ENCODE data around the gene PKNOX2.

Gene PKNOX2

GRCh38 chr11:125164422-125165110, at the start of gene PKNOX2:
TSS of gene PKNOX2 (plus strand) at chr11:125164751. CDS start at chr11:125351306, 186,555 bp downstream.
- Mint-ChIP-seq H3K4me1 (ENCODE audit: low read depth) (peaks cover 24% of the 10 kb centered on the region), H3K9me3 (no peaks in the 10 kb centered on the region), H3K4me3 (peak within 1 kb of the TSS; percentile 94), H3K27ac (peak within 1 kb of the TSS; percentile 52), H3K36me3 (ENCODE audit: low read depth) (no peaks in the 10 kb centered on the region), H3K27me3 (peaks cover 86% of the 10 kb centered on the region)
- intact Hi-C loops (cut with micrococcal nuclease): loop anchor here (10.0 kb wide), 1 partner anchor 190 kb away; no protein-coding TSS in a partner anchor

GRCh38 chr11:125117429-125117828, 47.1 kb upstream of the PKNOX2 start:
- no peaks in the 10 kb centered on the region for H3K36me3 Mint-ChIP-seq (ENCODE audit: low read depth)
- H3K9me3 Mint-ChIP-seq: no peaks in the 10 kb centered on the region
- no peak overlapping the region for H3K4me3 Mint-ChIP-seq
- peaks cover 16% of the 10 kb centered on the region for H3K27me3 Mint-ChIP-seq
- H3K27ac Mint-ChIP-seq: no peak overlapping the region
- H3K4me1 Mint-ChIP-seq (ENCODE audit: low read depth): peaks cover under 1% of the 10 kb centered on the region
- intact Hi-C loops (cut with micrococcal nuclease): no loop called here

GRCh38 chr11:125123194-125123946, 41.2 kb upstream of the PKNOX2 start:
- intact Hi-C loops (cut with micrococcal nuclease): no loop called here
- no peaks in the 10 kb centered on the region for H3K36me3 Mint-ChIP-seq (ENCODE audit: low read depth)
- H3K4me3 Mint-ChIP-seq: peak overlapping the region; percentile 58
- peaks cover 18% of the 10 kb centered on the region for H3K27me3 Mint-ChIP-seq
- no peaks in the 10 kb centered on the region for H3K9me3 Mint-ChIP-seq
- H3K27ac Mint-ChIP-seq: peak overlapping the region; percentile 89
- peaks cover 21% of the 10 kb centered on the region for H3K4me1 Mint-ChIP-seq (ENCODE audit: low read depth)

GRCh38 chr11:125123947-125124617, 40.5 kb upstream of the PKNOX2 start:
- H3K36me3 Mint-ChIP-seq (ENCODE audit: low read depth): no peaks in the 10 kb centered on the region
- peaks cover 21% of the 10 kb centered on the region for H3K4me1 Mint-ChIP-seq (ENCODE audit: low read depth)
- H3K9me3 Mint-ChIP-seq: no peaks in the 10 kb centered on the region
- intact Hi-C loops (cut with micrococcal nuclease): loop anchor here (1.0 kb wide), 1 partner anchor 13 kb away; the partner anchor contains the start of gene TMEM218
- peak overlapping the region; percentile 58 for H3K4me3 Mint-ChIP-seq
- H3K27me3 Mint-ChIP-seq: peaks cover 18% of the 10 kb centered on the region
- H3K27ac Mint-ChIP-seq: peak overlapping the region; percentile 89

- peaks cover 22% of the 10 kb centered on the region for H3K27me3 Mint-ChIP-seq
- intact Hi-C loops (cut with micrococcal nuclease): loop anchor here (1.0 kb wide), 1 partner anchor 13 kb away; the partner anchor contains the start of gene TMEM218
- no peaks in the 10 kb centered on the region for H3K36me3 Mint-ChIP-seq (ENCODE audit: low read depth)
- H3K27ac Mint-ChIP-seq: peak overlapping the region; percentile 89
- H3K9me3 Mint-ChIP-seq: no peaks in the 10 kb centered on the region
- peak overlapping the region; percentile 27 for H3K4me3 Mint-ChIP-seq
- H3K4me1 Mint-ChIP-seq (ENCODE audit: low read depth): peaks cover 21% of the 10 kb centered on the region
Measured at GRCh38 chr11:125124618-125124992, 39.9 kb upstream of the PKNOX2 start.

- no peak overlapping the region for H3K27ac Mint-ChIP-seq
- H3K36me3 Mint-ChIP-seq (ENCODE audit: low read depth): no peaks in the 10 kb centered on the region
- intact Hi-C loops (cut with micrococcal nuclease): no loop called here
- no peak overlapping the region for H3K4me3 Mint-ChIP-seq
- no peaks in the 10 kb centered on the region for H3K9me3 Mint-ChIP-seq
- peaks cover 20% of the 10 kb centered on the region for H3K4me1 Mint-ChIP-seq (ENCODE audit: low read depth)
- peaks cover 38% of the 10 kb centered on the region for H3K27me3 Mint-ChIP-seq
Measured at GRCh38 chr11:125128450-125128849, 36.1 kb upstream of the PKNOX2 start.

GRCh38 chr11:125129316-125129993, 35.1 kb upstream of the PKNOX2 start:
- intact Hi-C loops (cut with micrococcal nuclease): no loop called here
- Mint-ChIP-seq H3K27me3 (peaks cover 44% of the 10 kb centered on the region), H3K9me3 (no peaks in the 10 kb centered on the region), H3K4me3 (no peak overlapping the region), H3K27ac (no peak overlapping the region), H3K4me1 (ENCODE audit: low read depth) (peaks cover 22% of the 10 kb centered on the region), H3K36me3 (ENCODE audit: low read depth) (no peaks in the 10 kb centered on the region)

GRCh38 chr11:125132071-125132470, 32.5 kb upstream of the PKNOX2 start:
- Mint-ChIP-seq H3K9me3 (no peaks in the 10 kb centered on the region), H3K4me3 (no peak overlapping the region), H3K27me3 (peaks cover 48% of the 10 kb centered on the region), H3K27ac (no peak overlapping the region), H3K36me3 (ENCODE audit: low read depth) (no peaks in the 10 kb centered on the region), H3K4me1 (ENCODE audit: low read depth) (peaks cover 31% of the 10 kb centered on the region)
- intact Hi-C loops (cut with micrococcal nuclease): no loop called here

- intact Hi-C loops (cut with micrococcal nuclease): no loop called here
- peaks cover 31% of the 10 kb centered on the region for H3K4me1 Mint-ChIP-seq (ENCODE audit: low read depth)
- H3K36me3 Mint-ChIP-seq (ENCODE audit: low read depth): no peaks in the 10 kb centered on the region
- H3K27ac Mint-ChIP-seq: no peak overlapping the region
- no peaks in the 10 kb centered on the region for H3K9me3 Mint-ChIP-seq
- no peak overlapping the region for H3K4me3 Mint-ChIP-seq
- H3K27me3 Mint-ChIP-seq: peaks cover 46% of the 10 kb centered on the region
Measured at GRCh38 chr11:125132596-125132995, 32.0 kb upstream of the PKNOX2 start.

GRCh38 chr11:125136001-125136400, 28.6 kb upstream of the PKNOX2 start:
- Mint-ChIP-seq H3K4me1 (ENCODE audit: low read depth) (peaks cover 37% of the 10 kb centered on the region), H3K27me3 (peaks cover 47% of the 10 kb centered on the region), H3K27ac (no peak overlapping the region), H3K36me3 (ENCODE audit: low read depth) (no peaks in the 10 kb centered on the region), H3K9me3 (no peaks in the 10 kb centered on the region), H3K4me3 (no peak overlapping the region)
- intact Hi-C loops (cut with micrococcal nuclease): no loop called here

GRCh38 chr11:125138966-125139365, 25.6 kb upstream of the PKNOX2 start:
- intact Hi-C loops (cut with micrococcal nuclease): no loop called here
- Mint-ChIP-seq H3K36me3 (ENCODE audit: low read depth) (no peaks in the 10 kb centered on the region), H3K27ac (peak overlapping the region; percentile 64), H3K9me3 (no peaks in the 10 kb centered on the region), H3K4me3 (no peak overlapping the region), H3K27me3 (peaks cover 39% of the 10 kb centered on the region), H3K4me1 (ENCODE audit: low read depth) (peaks cover 34% of the 10 kb centered on the region)

- H3K4me1 Mint-ChIP-seq (ENCODE audit: low read depth): peaks cover 26% of the 10 kb centered on the region
- no peaks in the 10 kb centered on the region for H3K9me3 Mint-ChIP-seq
- H3K27ac Mint-ChIP-seq: peak overlapping the region; percentile 15
- H3K4me3 Mint-ChIP-seq: no peak overlapping the region
- H3K27me3 Mint-ChIP-seq: peaks cover 40% of the 10 kb centered on the region
- H3K36me3 Mint-ChIP-seq (ENCODE audit: low read depth): no peaks in the 10 kb centered on the region
- intact Hi-C loops (cut with micrococcal nuclease): loop anchor here (2.0 to 10.0 kb wide), 3 partner anchors 49 to 205 kb away; partner anchors contain the start of gene SLC37A2
Measured at GRCh38 chr11:125139778-125140177, 24.8 kb upstream of the PKNOX2 start.

- intact Hi-C loops (cut with micrococcal nuclease): loop anchor here (2.0 to 10.0 kb wide), 3 partner anchors 49 to 205 kb away; partner anchors contain the start of gene SLC37A2
- peaks cover 38% of the 10 kb centered on the region for H3K27me3 Mint-ChIP-seq
- no peaks in the 10 kb centered on the region for H3K9me3 Mint-ChIP-seq
- peak overlapping the region; percentile 15 for H3K27ac Mint-ChIP-seq
- no peak overlapping the region for H3K4me3 Mint-ChIP-seq
- peaks cover 23% of the 10 kb centered on the region for H3K4me1 Mint-ChIP-seq (ENCODE audit: low read depth)
- H3K36me3 Mint-ChIP-seq (ENCODE audit: low read depth): no peaks in the 10 kb centered on the region
Measured at GRCh38 chr11:125140233-125140632, 24.3 kb upstream of the PKNOX2 start.

Measured in dendritic cell treated with granulocyte-macrophage colony-stimulating factor and Interleukin-4, amounts not matched to agents 40 ng/mL and 50 ng/mL, for 4 days (primary cell).